Right cardiac atrium (tissue), 5 donors: ENCODE data around the gene IGFBP7. TPM values are rescaled to one million over a fixed set of nuclear protein-coding genes. Genes with fewer than 3 reads are reported as not detected.
A peak's percentile ranks its signal among the peaks of the same experiment; 100 is the strongest.

Experiments used
- ATAC-seq, 2 donors: fragments of 200-7000 bp; cut with Tn5 transposase; one replicate each; pipeline versions ENCODE4 v1.8.0 to v1.9.1; 2020; ENCODE audit warnings: moderate library complexity in 2 of 2, mild to moderate bottlenecking in 1 of 2
- DNase-seq, 3 donors: peaks; one replicate each; pipeline ENCODE4 v3.0.0-alpha.2; 2020
- H3K27ac ChIP-seq: one replicate; pipeline ENCODE4 v1.5.1; 2013; ENCODE audit warnings: mild to moderate bottlenecking, low read length, control low read depth, moderate library complexity
- H3K27me3 ChIP-seq: one replicate; pipeline ENCODE4 v1.6.1; 2013; ENCODE audit not compliant: control insufficient read depth, insufficient read depth
- H3K4me1 ChIP-seq: one replicate; pipeline ENCODE4 v1.6.1; 2013; ENCODE audit warnings: low read length; ENCODE audit not compliant: control insufficient read depth, insufficient read depth
- H3K4me3 ChIP-seq: one replicate; pipeline ENCODE4 v1.5.1; 2013; ENCODE audit warnings: low read length, control low read depth
- H3K9me3 ChIP-seq: one replicate; pipeline ENCODE4 v1.6.1; 2013; ENCODE audit warnings: low read length; ENCODE audit not compliant: control insufficient read depth
- WGBS: extraction: QIAGEN DNeasy Blood & Tissue Kit; methylation state at CpG from one replicate; pipeline ENCODE4 v1.1.7; 2013; 5-methylcytosine and 5-hydroxymethylcytosine counted together
- intact Hi-C, 4 donors: fragments of 100-400 bp; cut with DNase I; formaldehyde crosslinking; loops; one replicate each; pipeline versions ENCODE4 v1.11.0 to v1.14.0; 2022 to 2023
- polyA plus RNA-seq: library from polyadenylated mRNA; stranded (reverse); fragments of 200-250 nt; gene quantifications from one replicate; pipeline ENCODE4 v1.2.3, GENCODE V29; 2013
- total RNA-seq, 4 donors: library from RNA; stranded (reverse); fragmentation: NEBNext Ultra II Directional; extraction: Animal tissue kit (Norgen Biotek cat#: 25700); gene quantifications; one replicate each; pipeline ENCODE4 v1.2.1, GENCODE V29; 2021
- donor health status: healthy with polysubstance abuse.
- donor health status: DM: no; HTN: yes; CAD: no.
- donor health status: DM: no; HTN: no; CAD: no.
- donor health status: DM: no; HTN: yes; CAD: no; lungs with severe emphysema.
- donor health status: DM: yes; HTN: yes; CAD: no.

Gene IGFBP7
- total and polyA plus RNA-seq, 5 donors = 809 to 983 (median 852) TPM

DNA sequence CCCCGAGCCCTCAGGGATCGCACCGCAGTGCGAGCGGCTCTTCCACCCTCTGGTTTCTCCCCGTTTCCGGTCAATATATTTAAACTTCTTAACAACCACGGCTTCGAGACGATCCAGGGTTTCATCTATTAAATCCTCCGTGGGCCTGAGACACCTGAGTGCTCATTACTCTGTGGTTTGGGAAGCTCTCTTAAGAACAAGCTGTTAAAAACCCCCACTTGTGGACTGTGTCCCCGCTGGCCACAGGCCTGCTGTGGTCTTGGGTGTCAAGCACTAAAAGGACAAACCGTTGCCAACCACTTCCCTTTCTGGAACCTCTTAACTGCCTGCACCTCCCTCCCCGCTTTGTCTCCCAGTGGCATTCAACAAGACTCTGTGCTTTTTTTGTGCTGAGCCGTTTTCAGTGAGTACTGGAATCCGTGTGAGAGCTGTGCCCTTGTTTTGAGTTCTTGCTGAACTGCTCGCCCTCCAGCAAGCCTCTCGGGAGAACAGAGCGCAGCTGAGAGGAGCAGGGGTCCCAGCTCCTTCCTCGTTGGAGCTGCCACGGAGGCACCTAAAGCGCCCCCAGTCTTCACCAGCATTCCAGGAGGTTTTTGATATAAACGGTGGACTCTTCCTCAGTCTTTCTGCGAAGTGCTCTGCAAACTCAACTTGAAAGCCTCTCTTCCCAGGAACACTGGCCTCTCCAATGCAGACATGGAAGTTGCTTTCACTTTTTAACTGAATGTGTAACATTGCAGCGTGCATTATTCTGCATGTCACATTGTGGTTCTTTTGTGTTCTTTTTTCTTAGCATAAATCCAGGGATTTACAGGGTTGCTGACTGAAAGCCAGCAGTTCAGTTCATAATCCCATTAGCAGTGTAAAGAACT, 691 bp upstream of the IGFBP7 start:
- Histone ChIP-seq H3K4me3 (peak overlapping the region; percentile 82), H3K27me3 (no peaks in the 10 kb centered on the region), H3K9me3 (no peaks in the 10 kb centered on the region), H3K27ac (peak overlapping the region; percentile 91), H3K4me1 (no peaks in the 10 kb centered on the region)
- 1% methylated on average over 25 of the region's 25 CpGs for WGBS
- intact Hi-C loops = loop anchor here in 2 of 4 donors (5.0 kb wide), 1 partner anchor 69 kb away; no protein-coding TSS in a partner anchor
- peak; percentile 64 to 70 for ATAC-seq
- peak; percentile 42 to 81 (median 79) for DNase-seq

DNA sequence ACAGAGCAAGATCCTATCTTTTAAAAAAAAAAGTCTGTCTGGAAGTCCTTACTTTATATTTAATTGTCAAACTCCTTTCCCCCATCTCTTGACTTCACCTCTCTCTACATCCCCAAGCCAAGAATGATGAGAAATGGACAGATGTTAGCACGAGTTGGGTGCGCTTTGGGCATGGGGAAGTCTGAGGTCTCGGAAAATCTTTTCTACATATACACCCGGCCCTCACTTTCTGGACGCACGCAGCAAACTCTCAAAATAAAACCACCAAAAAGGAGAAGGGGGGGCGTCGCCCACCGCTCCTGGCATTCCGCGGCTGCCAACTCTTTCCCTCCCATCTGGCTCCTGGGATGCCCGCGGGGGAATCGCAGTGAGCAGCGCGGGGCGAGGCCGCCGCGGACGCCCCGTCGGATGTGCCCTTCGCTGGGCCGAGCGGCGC, 756 bp downstream of the IGFBP7 start:
- Histone ChIP-seq H3K9me3 (no peaks in the 10 kb centered on the region), H3K27me3 (no peaks in the 10 kb centered on the region), H3K4me3 (peak overlapping the region; percentile 82), H3K4me1 (peaks cover 2% of the 10 kb centered on the region), H3K27ac (peak overlapping the region; percentile 91)
- intact Hi-C loops = loop anchor here in 2 of 4 donors (10.0 kb wide), 1 partner anchor 65 kb away; no protein-coding TSS in a partner anchor
- ATAC-seq (no peak), DNase-seq (peak in 1 of 3 donors; percentile 71)
- 2% methylated on average over 27 of the region's 27 CpGs for WGBS

DNA sequence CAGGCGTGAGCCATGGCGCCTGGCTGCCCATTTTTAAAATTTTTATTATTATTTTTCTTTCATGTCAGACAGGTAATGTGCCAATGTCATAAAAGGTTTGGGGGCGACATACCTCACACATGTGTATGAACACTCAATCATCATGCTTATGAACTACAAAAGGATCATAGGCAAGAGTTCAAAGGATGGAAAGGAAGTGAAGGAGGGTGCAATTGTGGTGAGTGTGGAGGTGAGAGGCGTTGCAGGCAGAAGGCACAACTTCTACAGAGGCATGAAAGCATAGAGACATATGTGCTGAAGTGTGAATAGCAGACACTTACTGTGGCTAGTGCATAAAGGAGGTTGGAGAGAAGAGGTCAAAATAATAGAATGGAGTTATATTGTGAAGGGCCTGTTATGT, 4.0 kb downstream of the IGFBP7 start:
- intact Hi-C loops = loop anchor here in 2 of 4 donors (10.0 kb wide), 1 partner anchor 61 kb away; no protein-coding TSS in a partner anchor
- no peak overlapping the region for H3K27ac ChIP-seq
- no peak overlapping the region for H3K4me3 ChIP-seq
- no peak for ATAC-seq
- no peak for DNase-seq
- H3K9me3 ChIP-seq = no peaks in the 10 kb centered on the region
- peaks cover 8% of the 10 kb centered on the region for H3K4me1 ChIP-seq
- WGBS = 87% methylated on average over 4 of the region's 4 CpGs
- H3K27me3 ChIP-seq = no peaks in the 10 kb centered on the region

DNA sequence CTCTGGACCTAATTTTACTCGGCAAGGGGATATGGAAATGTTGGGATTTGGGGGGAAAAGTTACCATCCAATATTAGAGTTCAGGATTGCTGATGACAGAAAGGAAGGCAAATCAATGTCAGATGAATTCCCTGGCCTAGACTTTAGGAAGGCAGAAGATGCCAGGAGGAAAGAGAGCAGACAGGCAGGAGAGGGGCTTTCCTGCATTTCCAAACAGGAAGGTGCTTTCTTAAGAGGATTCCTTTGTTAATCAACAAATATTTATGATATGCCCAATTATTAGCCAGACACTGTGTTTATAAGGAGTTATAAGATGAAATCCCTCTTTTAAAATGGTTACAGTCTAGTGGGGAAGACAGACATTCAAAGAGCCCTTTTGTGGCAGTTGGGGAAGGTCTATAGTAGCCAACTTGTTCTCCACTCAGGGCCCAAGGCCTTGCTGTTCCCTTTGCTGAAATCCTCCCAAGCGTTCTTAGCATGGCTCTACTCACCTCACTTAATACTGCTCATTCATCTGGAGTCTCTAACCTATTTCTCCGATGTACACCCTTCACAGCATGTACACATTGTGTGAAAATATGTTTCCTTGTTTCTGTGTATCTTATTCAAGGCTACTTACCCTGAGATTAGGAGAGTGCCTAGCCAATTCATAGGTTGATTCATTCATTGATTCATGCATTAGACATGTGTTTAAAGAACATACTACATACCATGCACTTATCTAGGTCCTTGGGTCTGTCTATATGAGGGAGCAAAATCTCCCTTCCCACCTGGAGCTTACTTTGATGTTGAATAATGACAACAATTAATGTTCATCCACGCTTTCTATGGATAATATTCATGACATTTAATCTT, 5.3 kb downstream of the IGFBP7 start:
- ATAC-seq = no peak
- H3K4me3 ChIP-seq = no peak overlapping the region
- intact Hi-C loops = loop anchor here in 2 of 4 donors (10.0 kb wide), 1 partner anchor 60 kb away; no protein-coding TSS in a partner anchor
- no peak for DNase-seq
- no peaks in the 10 kb centered on the region for H3K27me3 ChIP-seq
- H3K4me1 ChIP-seq = peaks cover 8% of the 10 kb centered on the region
- WGBS = 73% methylated on average over 4 of the region's 4 CpGs
- no peaks in the 10 kb centered on the region for H3K9me3 ChIP-seq
- peak overlapping the region; percentile 23 for H3K27ac ChIP-seq

- Histone ChIP-seq H3K27me3 (no peaks in the 10 kb centered on the region), H3K4me3 (no peak overlapping the region), H3K9me3 (no peaks in the 10 kb centered on the region), H3K27ac (peak overlapping the region; percentile 82), H3K4me1 (peaks cover 15% of the 10 kb centered on the region)
- 23% methylated on average over 4 of the region's 4 CpGs for WGBS
- peak; percentile 45 to 50 for ATAC-seq
- intact Hi-C loops = loop anchor here in 2 of 4 donors (10.0 kb wide), 1 partner anchor 58 kb away; no protein-coding TSS in a partner anchor
- peak; percentile 38 to 77 (median 77) for DNase-seq
Observed at GRCh38 chr4:57103051-57103450, 7.1 kb downstream of the IGFBP7 start.

GRCh38 chr4:57102050-57102624, 8.0 kb downstream of the IGFBP7 start:
- peak; percentile 88 to 90 for ATAC-seq
- WGBS = 11% methylated on average over 4 of the region's 4 CpGs
- Histone ChIP-seq H3K27ac (peak overlapping the region; percentile 69), H3K9me3 (no peaks in the 10 kb centered on the region), H3K27me3 (no peaks in the 10 kb centered on the region), H3K4me1 (peaks cover 20% of the 10 kb centered on the region), H3K4me3 (no peak overlapping the region)
- intact Hi-C loops = loop anchor here in 2 of 4 donors (10.0 kb wide), 1 partner anchor 57 kb away; no protein-coding TSS in a partner anchor
- peak; percentile 60 to 77 (median 70) for DNase-seq

DNA sequence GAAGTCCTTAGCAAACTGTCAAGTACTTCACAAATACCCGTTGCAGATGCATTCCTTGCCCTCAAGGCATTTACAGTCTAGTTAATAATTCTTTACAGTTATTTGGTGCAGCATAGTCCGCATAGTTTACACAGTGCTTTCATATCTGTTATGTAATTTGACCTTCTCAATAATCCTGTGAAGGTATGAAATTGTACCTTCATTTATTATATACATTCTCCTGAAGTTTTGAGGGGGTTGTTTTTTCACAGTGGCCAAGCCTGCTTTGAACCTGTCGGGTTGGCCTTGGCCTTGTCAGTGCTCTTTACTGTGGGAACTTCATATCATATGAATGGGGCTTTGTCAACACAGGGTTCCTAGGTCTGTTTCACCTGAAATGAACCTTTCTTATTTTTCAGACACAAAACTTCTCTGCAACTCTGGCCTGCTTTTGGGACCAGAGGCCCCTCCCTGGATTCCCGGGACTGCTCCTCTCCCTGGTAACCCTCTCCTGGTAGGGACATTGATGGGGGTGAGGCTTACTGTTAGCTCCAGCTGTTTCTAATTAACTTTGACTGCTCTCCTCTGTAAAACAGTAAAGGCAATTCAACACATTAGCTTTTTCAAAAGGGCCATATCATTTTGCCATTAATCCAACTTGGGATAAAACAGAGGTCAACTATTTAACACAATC, 9.1 kb downstream of the IGFBP7 start:
- DNase-seq = no peak
- peaks cover 23% of the 10 kb centered on the region for H3K4me1 ChIP-seq
- H3K4me3 ChIP-seq = no peak overlapping the region
- ATAC-seq = no peak
- peak overlapping the region; percentile 89 for H3K27ac ChIP-seq
- H3K9me3 ChIP-seq = no peaks in the 10 kb centered on the region
- intact Hi-C loops = loop anchor here in 2 of 4 donors (10.0 kb wide), 1 partner anchor 56 kb away; no protein-coding TSS in a partner anchor
- 62% methylated on average over 4 of the region's 4 CpGs for WGBS
- no peaks in the 10 kb centered on the region for H3K27me3 ChIP-seq

DNA sequence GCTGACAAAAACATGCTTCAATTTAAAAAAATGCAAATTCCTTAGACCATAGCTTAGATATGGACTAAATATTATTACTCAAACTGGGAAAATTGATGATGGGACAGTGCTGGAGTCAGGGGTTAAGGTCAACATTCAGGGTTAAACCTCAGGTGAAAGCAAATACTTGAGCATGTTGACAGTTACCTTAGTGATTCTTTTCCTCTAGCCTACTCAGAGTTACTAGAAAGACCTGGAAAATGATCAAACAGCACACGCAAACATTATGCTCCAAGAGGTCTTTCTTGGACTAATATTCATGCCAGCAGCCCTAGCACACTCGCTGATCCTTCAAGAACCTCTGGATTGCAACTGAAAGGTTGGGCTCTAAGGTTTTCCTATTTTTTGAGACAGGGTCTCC, 10.8 kb downstream of the IGFBP7 start:
- intact Hi-C loops = no loop called here
- DNase-seq = no peak
- H3K9me3 ChIP-seq = no peaks in the 10 kb centered on the region
- H3K27ac ChIP-seq = peak overlapping the region; percentile 38
- H3K4me1 ChIP-seq = peaks cover 26% of the 10 kb centered on the region
- H3K27me3 ChIP-seq = no peaks in the 10 kb centered on the region
- H3K4me3 ChIP-seq = no peak overlapping the region
- 74% methylated on average over 2 of the region's 2 CpGs for WGBS
- no peak for ATAC-seq

GRCh38 chr4:57098941-57099340, 11.2 kb downstream of the IGFBP7 start:
- Histone ChIP-seq H3K4me1 (peaks cover 28% of the 10 kb centered on the region), H3K4me3 (no peak overlapping the region), H3K27me3 (no peaks in the 10 kb centered on the region), H3K27ac (no peak overlapping the region), H3K9me3 (no peaks in the 10 kb centered on the region)
- intact Hi-C loops = no loop called here
- no peak for ATAC-seq
- DNase-seq = no peak

GRCh38 chr4:57098415-57098814, 11.8 kb downstream of the IGFBP7 start:
- Histone ChIP-seq H3K27ac (peak overlapping the region; percentile 74), H3K27me3 (no peaks in the 10 kb centered on the region), H3K4me1 (peaks cover 28% of the 10 kb centered on the region), H3K4me3 (no peak overlapping the region), H3K9me3 (no peaks in the 10 kb centered on the region)
- 41% methylated on average over 5 of the region's 5 CpGs for WGBS
- intact Hi-C loops = no loop called here
- ATAC-seq = no peak
- DNase-seq = peak in 1 of 3 donors; percentile 67
